Renal cortex interstitium (tissue), 11 donors: Measurements from ENCODE around the gene HRC. TPM values are rescaled to one million over a fixed set of nuclear protein-coding genes. Genes with fewer than 3 reads are reported as not detected.

Experiments
- DNase-seq, 11 donors: peaks; one replicate each; pipeline ENCODE4 v3.0.0-alpha.2; 2013; ENCODE audit warnings: low read depth in 9 of 11, low spot score in 4 of 11; ENCODE audit errors: extremely low read depth in 1 of 11
- polyA plus RNA-seq, 3 donors: library from polyadenylated mRNA; unstranded; fragments of 120-200 nt; gene quantifications; one replicate each; pipeline ENCODE4 v1.2.1, GENCODE V29; 2013; ENCODE audit not compliant: insufficient read length in 3 of 3

Gene HRC
- polyA plus RNA-seq, 3 donors = 29.2 to 38.1 (median 36.2) TPM

DNA sequence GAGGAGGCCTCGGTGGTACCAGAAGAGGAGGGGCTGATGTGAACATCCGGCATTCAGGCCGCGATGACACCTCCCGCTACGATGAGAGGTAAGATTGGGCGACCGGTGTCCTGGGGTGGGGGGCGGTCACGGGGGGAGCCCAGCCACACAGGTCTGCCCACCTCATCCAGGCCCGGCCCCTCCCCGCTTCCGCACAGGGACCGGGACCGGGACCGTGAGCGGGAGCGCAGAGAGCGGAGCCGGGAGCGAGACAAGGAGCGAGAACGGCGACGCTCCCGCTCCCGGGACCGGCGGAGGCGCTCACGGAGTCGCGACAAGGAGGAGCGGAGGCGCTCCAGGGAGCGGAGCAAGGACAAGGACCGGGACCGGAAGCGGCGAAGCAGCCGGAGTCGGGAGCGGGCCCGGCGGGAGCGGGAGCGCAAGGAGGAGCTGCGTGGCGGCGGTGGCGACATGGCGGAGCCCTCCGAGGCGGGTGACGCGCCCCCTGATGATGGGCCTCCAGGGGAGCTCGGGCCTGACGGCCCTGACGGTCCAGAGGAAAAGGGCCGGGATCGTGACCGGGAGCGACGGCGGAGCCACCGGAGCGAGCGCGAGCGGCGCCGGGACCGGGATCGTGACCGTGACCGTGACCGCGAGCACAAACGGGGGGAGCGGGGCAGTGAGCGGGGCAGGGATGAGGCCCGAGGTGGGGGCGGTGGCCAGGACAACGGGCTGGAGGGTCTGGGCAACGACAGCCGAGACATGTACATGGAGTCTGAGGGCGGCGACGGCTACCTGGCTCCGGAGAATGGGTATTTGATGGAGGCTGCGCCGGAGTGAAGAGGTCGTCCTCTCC lies 47.4 kb downstream of the HRC start:
- DNase-seq = no peak

DNA sequence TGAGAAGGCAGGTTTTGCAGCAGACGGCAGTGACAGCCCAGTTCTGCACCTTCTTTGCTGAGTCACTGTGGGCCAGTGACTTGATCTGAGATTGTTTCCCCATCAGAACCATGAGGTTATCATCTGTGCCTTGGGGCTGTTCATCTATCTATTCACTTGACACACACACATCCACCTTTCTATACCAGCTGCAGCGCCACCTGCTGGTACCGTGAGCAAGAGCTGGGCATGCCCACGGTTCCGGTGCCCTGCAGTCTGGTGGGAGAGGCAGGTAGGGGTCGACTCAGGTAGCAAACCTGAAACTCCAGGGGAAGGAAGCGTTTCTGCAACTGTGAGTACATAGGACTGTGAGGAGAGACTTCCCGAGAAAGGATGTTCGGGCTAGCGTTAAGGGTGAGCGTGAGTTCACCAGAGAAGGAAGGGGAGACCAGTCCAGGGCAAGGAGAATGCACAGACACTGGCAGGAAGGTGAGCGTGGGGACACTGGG lies 48.5 kb downstream of the HRC start:
- peak in 1 of 11 donors; percentile 38 for DNase-seq

DNA sequence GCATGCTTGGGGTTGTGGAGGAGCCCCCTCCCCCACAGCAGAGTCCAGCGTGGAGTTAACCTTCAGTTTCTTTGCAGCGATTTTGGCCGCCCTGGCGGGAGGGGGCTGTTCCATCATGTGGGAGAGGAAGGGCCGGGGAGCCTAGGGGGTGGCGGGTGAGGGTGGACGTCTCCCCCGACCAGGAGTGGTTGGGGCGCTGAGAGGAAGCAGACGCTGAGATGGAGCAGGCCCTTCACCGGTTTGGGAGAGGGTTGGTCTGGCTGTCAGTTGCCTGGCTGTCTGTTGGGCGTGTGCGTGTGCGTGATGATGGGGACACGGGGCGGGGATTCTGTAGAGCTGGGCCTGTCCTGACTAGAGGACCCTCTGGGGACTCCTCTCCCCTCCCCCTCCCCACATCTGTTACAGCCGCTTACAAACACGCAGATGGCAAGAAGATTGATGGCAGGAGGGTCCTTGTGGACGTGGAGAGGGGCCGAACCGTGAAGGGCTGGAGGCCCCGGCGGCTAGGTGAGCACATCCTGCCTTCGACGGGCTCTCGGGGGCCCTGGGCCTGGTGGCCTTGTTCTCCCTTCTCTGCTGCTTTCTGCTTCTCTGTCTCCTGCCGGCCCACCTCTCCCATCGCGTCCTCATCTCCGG lies 50.8 kb downstream of the HRC start:
- DNase-seq = peak in 3 of 11 donors; percentile 43 to 57 (median 48)

DNA sequence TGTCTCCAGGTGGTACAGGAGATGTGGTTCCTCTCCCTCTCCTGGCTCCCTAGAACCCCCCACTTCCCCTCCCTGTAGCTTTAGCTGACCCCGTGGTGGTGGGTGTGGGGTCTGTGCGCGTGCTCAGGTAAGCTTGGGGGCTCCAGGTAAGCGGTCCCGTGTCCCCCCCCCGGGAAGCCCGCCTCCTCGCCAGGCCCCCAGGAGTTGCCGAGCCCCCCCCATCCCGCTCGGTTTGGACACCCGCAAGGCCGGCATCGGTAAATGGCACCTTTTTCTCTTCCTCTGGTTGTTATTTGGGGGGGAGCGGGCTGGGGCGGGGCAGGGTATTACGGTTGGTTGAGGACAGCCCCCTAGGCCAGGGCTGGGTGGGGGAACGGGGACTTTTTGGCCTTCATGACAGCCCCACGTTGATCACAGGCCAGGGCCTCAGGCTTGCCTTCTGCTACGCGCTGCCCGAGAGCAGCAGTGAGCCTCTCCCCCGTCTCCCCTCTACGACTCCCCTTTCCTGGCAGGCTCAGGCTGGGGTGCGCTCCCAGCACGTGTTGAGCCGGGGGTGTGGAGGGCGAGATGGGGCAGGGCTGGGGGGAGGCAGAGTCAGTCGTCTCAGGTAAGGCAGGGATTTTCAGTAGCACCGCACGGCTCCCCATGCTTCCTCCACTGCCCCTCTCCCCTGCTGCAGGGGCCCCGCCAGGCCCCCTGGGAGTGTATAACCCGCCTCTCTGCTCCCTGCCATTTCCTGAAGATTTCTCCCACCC lies 51.7 kb downstream of the HRC start:
- no peak for DNase-seq

DNA sequence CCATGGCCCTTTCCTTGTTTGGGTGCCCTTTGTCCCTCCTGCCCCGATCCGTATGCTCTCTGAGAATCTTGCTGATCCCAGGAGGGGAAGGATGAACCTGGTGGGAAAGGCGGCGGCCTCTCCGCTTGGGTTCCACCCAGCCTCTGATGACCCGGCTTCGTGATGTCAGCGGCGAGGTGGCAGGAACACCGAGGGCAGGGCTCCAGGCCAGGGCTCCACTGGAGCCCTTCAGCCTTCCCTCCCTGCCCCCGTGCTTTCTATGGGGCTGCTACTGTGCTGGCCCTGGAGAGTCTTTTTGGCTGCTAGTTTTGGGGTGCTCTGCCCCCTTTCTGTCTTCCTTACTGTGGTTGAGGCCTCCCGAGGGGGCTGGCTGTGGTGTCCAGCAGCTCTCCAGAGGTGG lies 52.9 kb downstream of the HRC start:
- no peak for DNase-seq

Other genes starting within 250 kb of the HRC start
- gene DHDH, start 221.7 kb downstream of the HRC start, polyA plus RNA-seq = 10 to 100 TPM in 1 of 3 donors, 1 to 10 TPM in 2; 6.5 to 10.7 (median 7.0) TPM
- gene BAX, start 200.5 kb downstream of the HRC start, polyA plus RNA-seq = 10 to 100 TPM; 64.7 to 84.6 (median 73.4) TPM
- gene FTL, start 190.1 kb downstream of the HRC start, polyA plus RNA-seq = 1,000 to 10,000 TPM; 2,184 to 2,822 (median 2,594) TPM
- gene GYS1, start 162.1 kb downstream of the HRC start, polyA plus RNA-seq = 10 to 100 TPM; 40.6 to 55.4 (median 40.7) TPM
- gene RUVBL2, start 161.5 kb downstream of the HRC start, polyA plus RNA-seq = 100 to 1,000 TPM in 1 of 3 donors, 10 to 100 TPM in 2; 77.9 to 106 (median 88.7) TPM
- under 1 TPM in 1 of 3 donors, not detected in 2; 0.29 TPM for gene LHB, start 138.3 kb downstream of the HRC start, polyA plus RNA-seq
- gene CGB3, start 131.1 kb downstream of the HRC start, polyA plus RNA-seq = not detected
- gene CGB2, start 123.5 kb downstream of the HRC start, polyA plus RNA-seq = not detected
- gene CGB1, start 118.5 kb downstream of the HRC start, polyA plus RNA-seq = not detected
- under 1 TPM in 1 of 3 donors, not detected in 2; 0.34 TPM for gene CGB5, start 111.5 kb downstream of the HRC start, polyA plus RNA-seq
- not detected for gene CGB8, start 106.3 kb downstream of the HRC start, polyA plus RNA-seq
- 1 to 10 TPM; 1.2 to 1.6 (median 1.5) TPM for gene CGB7, start 97.6 kb downstream of the HRC start, polyA plus RNA-seq
- 1 to 10 TPM; 3.4 to 4.3 (median 4.2) TPM for gene NTF4, start 90.6 kb downstream of the HRC start, polyA plus RNA-seq
- under 1 TPM in 2 of 3 donors, not detected in 1; 0.06 to 0.09 TPM for gene KCNA7, start 82.7 kb downstream of the HRC start, polyA plus RNA-seq
- gene SNRNP70, start 69.9 kb downstream of the HRC start, polyA plus RNA-seq = 100 to 1,000 TPM; 299 to 461 (median 336) TPM
- 1 to 10 TPM; 6.8 to 8.7 (median 8.4) TPM for gene LIN7B, start 41.0 kb downstream of the HRC start, polyA plus RNA-seq
- gene C19orf73, start 36.3 kb downstream of the HRC start, polyA plus RNA-seq = under 1 TPM; 0.62 to 0.99 (median 0.97) TPM
- gene PPFIA3, start 35.9 kb downstream of the HRC start, polyA plus RNA-seq = 1 to 10 TPM; 4.7 to 8.4 (median 6.1) TPM
- gene TRPM4, start 2.4 kb upstream of the HRC start, polyA plus RNA-seq = 10 to 100 TPM; 29.3 to 51.3 (median 32.8) TPM
- 1 to 10 TPM; 2.5 to 5.3 (median 3.1) TPM for gene SLC6A16, start 169.8 kb upstream of the HRC start, polyA plus RNA-seq
- gene CD37, start 180.0 kb upstream of the HRC start, polyA plus RNA-seq = 10 to 100 TPM; 34.0 to 49.0 (median 34.6) TPM
- 100 to 1,000 TPM in 1 of 3 donors, 10 to 100 TPM in 2; 88.2 to 114 (median 93.0) TPM for gene TEAD2, start 207.0 kb upstream of the HRC start, polyA plus RNA-seq
- 1 to 10 TPM; 4.0 to 6.4 (median 5.1) TPM for gene DKKL1, start 208.5 kb upstream of the HRC start, polyA plus RNA-seq
- under 1 TPM; 0.14 to 0.57 (median 0.45) TPM for gene KASH5, start 232.9 kb upstream of the HRC start, polyA plus RNA-seq